Esophagus squamous epithelium (tissue), 4 donors: ENCODE results near the gene TOP2A.

ENCODE experiments used
- CTCF ChIP-seq, 6 experiments: fragments of 450-650 bp in 4 of 6; fragments of 200-600 bp in 2 of 6; sonication (generic) in 2 of 6; IDR thresholded peaks; one replicate each; pipeline ENCODE4 v1.5.1; 2016 to 2019; ENCODE audit warnings: antibody characterized with exemption in 6 of 6, mild to moderate bottlenecking in 4 of 6, moderate library complexity in 4 of 6
- POLR2A ChIP-seq, 4 donors: fragments of 450-650 bp; IDR thresholded peaks; one replicate each; pipeline ENCODE4 v1.6.1; 2017; ENCODE audit warnings: antibody characterized with exemption in 4 of 4, mild to moderate bottlenecking in 4 of 4, moderate library complexity in 3 of 4

GRCh38 chr17:40344421-40345160 is 73.1 kb downstream of the TOP2A start:
- TF ChIP-seq POLR2A (IDR thresholded peaks at IDR 0.05), result no peak
- no peak for TF ChIP-seq CTCF (IDR thresholded peaks at IDR 0.05)
